Activated T-cell treated with anti-CD3 and anti-CD28 coated beads for 1 hour (primary cell): ENCODE data around the gene EPHB1.
"Not testable (repeated sequence)": the region's sequence is repeated elsewhere in the genome, so short reads cannot be mapped to it uniquely, and the experiment has no call there.

ENCODE experiments used
- DNase-seq: peaks from one replicate; pipeline ENCODE4 v3.0.0-alpha.2; 2020; ENCODE audit warnings: low read depth

The EPHB1 gene

GRCh38 chr3:135050536-135050935 lies 255.5 kb downstream of the EPHB1 start:
- no peak for DNase-seq

GRCh38 chr3:135051409-135051973 lies 256.4 kb downstream of the EPHB1 start:
- no peak for DNase-seq

- no peak for DNase-seq
Measured at GRCh38 chr3:135055449-135055848, 260.4 kb downstream of the EPHB1 start.

GRCh38 chr3:135056084-135056730 lies 261.1 kb downstream of the EPHB1 start:
- no peak for DNase-seq

GRCh38 chr3:135056733-135057310 lies 261.8 kb downstream of the EPHB1 start:
- no peak for DNase-seq

GRCh38 chr3:135057996-135058395 lies 262.9 kb downstream of the EPHB1 start:
- DNase-seq, result no peak

- DNase-seq, result no peak
Measured at GRCh38 chr3:135059580-135059979, 264.5 kb downstream of the EPHB1 start.

GRCh38 chr3:135066844-135067727 lies 272.0 kb downstream of the EPHB1 start:
- DNase-seq, result not testable (repeated sequence)

GRCh38 chr3:135068011-135068410 lies 273.0 kb downstream of the EPHB1 start:
- no peak for DNase-seq

GRCh38 chr3:135069406-135069805 lies 274.3 kb downstream of the EPHB1 start:
- no peak for DNase-seq

- no peak for DNase-seq
Measured at GRCh38 chr3:135071483-135071882, 276.4 kb downstream of the EPHB1 start.

GRCh38 chr3:135072431-135072830 lies 277.4 kb downstream of the EPHB1 start:
- DNase-seq, result no peak

- no peak for DNase-seq
Measured at GRCh38 chr3:135075157-135075556, 280.1 kb downstream of the EPHB1 start.

- DNase-seq, result no peak
Measured at GRCh38 chr3:135076341-135076740, 281.3 kb downstream of the EPHB1 start.

- DNase-seq, result no peak
Measured at GRCh38 chr3:135077186-135077585, 282.1 kb downstream of the EPHB1 start.

GRCh38 chr3:135078283-135078682 lies 283.2 kb downstream of the EPHB1 start:
- DNase-seq, result no peak

- no peak for DNase-seq
Measured at GRCh38 chr3:135079095-135079494, 284.0 kb downstream of the EPHB1 start.

- DNase-seq, result no peak
Measured at GRCh38 chr3:135081451-135081850, 286.4 kb downstream of the EPHB1 start.

- no peak for DNase-seq
Measured at GRCh38 chr3:135081856-135082434, 286.9 kb downstream of the EPHB1 start.

GRCh38 chr3:135082706-135083105 lies 287.6 kb downstream of the EPHB1 start:
- no peak for DNase-seq

GRCh38 chr3:135083179-135083578 lies 288.1 kb downstream of the EPHB1 start:
- no peak for DNase-seq

- DNase-seq, result no peak
Measured at GRCh38 chr3:135083756-135084155, 288.7 kb downstream of the EPHB1 start.
